GM10266 (cell line): ENCODE results near the gene ATP2B2.

ENCODE experiments used
- DNase-seq: peaks from one replicate; pipeline ENCODE4 v3.0.0; 2012; ENCODE audit errors: extremely low spot score
- TF ChIP-seq, protein P1 (sequence below): IDR thresholded peaks from 2 replicates; pipeline ENCODE4 v1.5.1; 2012; ENCODE audit warnings: mild to moderate bottlenecking, low read depth; ENCODE audit not compliant: control insufficient read depth, insufficient read depth; ENCODE audit errors: missing control alignments

The ATP2B2 gene

DNA sequence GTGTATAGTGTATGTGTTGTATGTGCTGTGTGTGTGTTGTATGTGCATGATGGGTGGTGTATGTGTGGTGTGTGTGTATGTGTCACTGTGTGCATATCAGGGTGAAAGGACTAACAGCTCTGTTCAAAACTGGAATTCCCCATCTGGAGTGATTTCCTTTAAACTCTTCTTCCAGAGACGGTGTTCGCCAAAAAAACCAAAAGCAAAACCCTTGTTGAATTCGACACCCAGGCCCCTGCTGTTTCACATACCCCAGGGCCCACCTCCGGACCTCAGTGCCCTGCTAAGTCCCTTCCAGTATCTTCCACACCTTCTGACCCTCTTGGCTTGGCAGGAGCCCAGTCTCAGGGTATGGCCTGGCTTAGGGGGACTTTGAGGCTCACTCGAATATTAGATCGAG is 139.6 kb downstream of the ATP2B2 start:
- DNase-seq = no peak
- TF ChIP-seq, protein P1, sequence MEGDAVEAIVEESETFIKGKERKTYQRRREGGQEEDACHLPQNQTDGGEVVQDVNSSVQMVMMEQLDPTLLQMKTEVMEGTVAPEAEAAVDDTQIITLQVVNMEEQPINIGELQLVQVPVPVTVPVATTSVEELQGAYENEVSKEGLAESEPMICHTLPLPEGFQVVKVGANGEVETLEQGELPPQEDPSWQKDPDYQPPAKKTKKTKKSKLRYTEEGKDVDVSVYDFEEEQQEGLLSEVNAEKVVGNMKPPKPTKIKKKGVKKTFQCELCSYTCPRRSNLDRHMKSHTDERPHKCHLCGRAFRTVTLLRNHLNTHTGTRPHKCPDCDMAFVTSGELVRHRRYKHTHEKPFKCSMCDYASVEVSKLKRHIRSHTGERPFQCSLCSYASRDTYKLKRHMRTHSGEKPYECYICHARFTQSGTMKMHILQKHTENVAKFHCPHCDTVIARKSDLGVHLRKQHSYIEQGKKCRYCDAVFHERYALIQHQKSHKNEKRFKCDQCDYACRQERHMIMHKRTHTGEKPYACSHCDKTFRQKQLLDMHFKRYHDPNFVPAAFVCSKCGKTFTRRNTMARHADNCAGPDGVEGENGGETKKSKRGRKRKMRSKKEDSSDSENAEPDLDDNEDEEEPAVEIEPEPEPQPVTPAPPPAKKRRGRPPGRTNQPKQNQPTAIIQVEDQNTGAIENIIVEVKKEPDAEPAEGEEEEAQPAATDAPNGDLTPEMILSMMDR = no peak

DNA sequence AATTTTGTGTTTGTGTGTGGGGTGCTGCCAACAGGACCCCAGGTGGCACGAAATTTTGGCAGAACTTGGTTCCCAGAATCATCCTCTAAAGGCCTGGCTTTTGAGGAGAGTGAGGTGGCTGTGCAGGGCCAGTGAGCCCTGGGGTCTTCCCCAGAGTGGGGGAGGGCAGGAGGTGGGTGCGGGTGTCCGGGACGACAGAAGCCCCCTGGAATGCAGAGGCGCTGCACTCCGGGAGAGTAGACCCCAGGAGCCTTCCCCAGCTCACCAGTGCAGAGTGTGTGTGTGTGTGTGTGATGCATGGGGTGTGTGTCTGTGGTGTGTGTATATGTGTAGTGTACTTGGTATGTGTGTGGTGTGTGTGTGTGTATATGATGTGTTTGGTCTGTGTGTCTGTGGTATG is 140.1 kb downstream of the ATP2B2 start:
- DNase-seq = no peak
- TF ChIP-seq, protein P1 = no peak

DNA sequence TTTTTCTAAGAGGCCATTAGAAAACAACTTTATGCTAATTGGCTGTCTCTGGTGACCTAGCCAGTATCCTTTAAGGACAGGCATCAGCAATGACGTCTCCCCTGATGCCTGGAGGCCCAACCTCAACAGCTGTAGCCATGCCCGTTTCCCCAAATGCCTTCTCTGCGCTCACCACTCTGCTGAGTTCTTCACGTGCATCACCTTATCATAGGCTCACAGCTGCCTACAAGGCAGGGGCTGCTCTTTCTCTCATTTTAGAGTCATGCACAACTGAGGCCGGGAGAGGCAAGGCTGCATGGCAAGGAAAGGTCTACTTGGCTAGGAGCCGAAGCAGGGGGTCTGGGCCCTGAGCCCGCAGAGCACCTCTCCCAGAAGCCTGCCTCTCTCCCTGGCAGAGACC is 140.6 kb downstream of the ATP2B2 start:
- DNase-seq = no peak
- TF ChIP-seq, protein P1 = no peak

DNA sequence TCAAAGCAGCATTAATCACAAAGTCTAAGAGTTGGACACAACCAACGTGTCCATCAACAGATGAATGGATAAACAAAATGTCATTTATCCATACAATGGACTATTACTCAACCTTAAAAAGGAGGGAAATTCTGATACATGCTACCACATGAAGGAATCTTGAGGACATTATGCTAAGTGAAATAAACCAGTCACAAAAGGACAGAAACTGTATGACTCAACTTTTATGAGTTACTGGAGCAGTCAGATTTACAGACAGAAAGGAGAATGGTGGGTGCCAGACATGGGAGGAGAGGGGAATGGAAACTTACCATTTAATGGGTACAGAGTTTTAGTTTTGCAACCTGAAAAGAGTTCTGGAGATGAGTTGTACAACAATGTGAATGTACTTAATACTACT is 141.5 kb downstream of the ATP2B2 start:
- TF ChIP-seq, protein P1 = no peak
- DNase-seq = no peak

DNA sequence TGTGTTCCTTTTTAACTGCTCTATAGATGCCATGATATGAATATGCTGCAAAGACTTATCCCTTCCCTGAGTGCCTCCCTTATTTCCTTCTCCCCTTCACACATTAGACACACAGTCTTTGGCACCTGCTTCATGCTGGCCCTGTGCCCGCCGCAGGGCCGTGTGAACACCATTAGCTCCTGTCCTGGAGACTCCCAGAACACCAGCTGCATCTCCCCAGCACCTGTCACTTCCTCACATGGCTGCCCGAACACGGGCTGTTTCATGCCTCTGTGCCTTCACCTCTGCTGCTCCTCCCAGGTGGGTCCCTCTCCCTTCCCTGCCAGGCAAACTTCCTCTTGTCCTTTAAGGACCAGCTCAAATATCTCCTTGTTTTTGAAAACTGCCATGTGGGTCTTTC is 144.0 kb downstream of the ATP2B2 start:
- DNase-seq = no peak

DNA sequence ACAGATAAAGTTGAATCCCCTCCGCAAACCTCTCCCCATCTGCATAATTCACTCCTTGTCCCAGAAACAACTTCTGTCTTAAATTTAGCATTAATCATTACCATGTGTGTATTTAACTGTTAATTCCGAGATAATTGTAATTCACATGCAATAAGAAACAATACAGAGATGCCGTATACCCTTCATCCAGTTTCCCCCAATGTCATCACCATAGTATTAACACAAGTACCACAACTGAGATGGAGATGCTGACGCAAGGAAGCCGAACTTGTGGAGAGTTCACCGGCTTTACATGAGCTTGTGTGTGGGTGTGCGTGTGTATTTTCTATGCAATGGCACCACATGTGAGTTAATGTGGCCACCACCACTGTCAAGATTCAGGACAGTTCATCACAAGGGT is 144.9 kb downstream of the ATP2B2 start:
- TF ChIP-seq, protein P1 = no peak
- no peak for DNase-seq

More for the DNA sequence above, 144.0 kb downstream of the ATP2B2 start:
- TF ChIP-seq, protein P1 = no peak

DNA sequence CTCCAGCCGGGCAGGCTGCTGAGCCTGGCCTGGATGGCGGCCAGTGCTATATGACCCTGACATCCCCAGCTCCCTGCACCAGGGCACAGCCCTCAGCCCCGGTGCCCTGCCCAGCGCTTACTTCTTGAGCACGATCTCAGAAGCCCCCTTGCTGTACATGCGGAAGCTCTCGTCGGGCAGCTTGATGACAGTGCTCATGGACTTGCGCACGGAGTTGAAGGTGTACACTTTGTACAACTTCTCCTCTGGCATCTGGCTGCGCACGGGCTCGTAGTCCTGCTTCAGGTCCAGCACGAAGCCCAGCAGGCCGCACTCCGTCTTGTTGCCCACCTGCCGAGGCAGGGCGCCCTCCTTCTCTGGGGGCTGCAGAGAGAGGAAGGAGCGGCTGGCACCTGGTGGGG is 145.6 kb downstream of the ATP2B2 start:
- no peak for DNase-seq
- TF ChIP-seq, protein P1 = no peak
